GM12801 (cell line): Measurements from ENCODE around the gene MSH2.

Experiments used
- CTCF ChIP-seq: IDR thresholded peaks from one replicate; pipeline ENCODE4 v1.5.1; 2011; ENCODE audit warnings: control low read depth; ENCODE audit not compliant: insufficient read length; ENCODE audit errors: extremely low read depth

MSH2 gene

GRCh38 chr2:47401789-47402554 lies 984 bp upstream of the MSH2 start:
- TF ChIP-seq CTCF, result no peak

- no peak for TF ChIP-seq CTCF
These were observed 476 bp upstream of the MSH2 start for GRCh38 chr2:47402555-47402804.

GRCh38 chr2:47403609-47404193 lies 745 bp downstream of the MSH2 start:
- TF ChIP-seq CTCF, result no peak

- no peak for TF ChIP-seq CTCF
These were observed 1.4 kb downstream of the MSH2 start for GRCh38 chr2:47404356-47404755.

GRCh38 chr2:47405757-47406156 lies 2.8 kb downstream of the MSH2 start:
- TF ChIP-seq CTCF, result no peak

GRCh38 chr2:47414682-47415458 lies 11.9 kb downstream of the MSH2 start:
- no peak for TF ChIP-seq CTCF

- no peak for TF ChIP-seq CTCF
These were observed 17.3 kb downstream of the MSH2 start for GRCh38 chr2:47420214-47420613.
